SK-N-SH treated with all-trans-retinoic acid at 6 μM for 48 hours (cell line): ENCODE measurements around the gene EGFL8.
A peak's percentile ranks its signal among the peaks of the same experiment; 100 is the strongest.

Experiments
- ATAC-seq: fragments of 200-7000 bp; cut with Tn5 transposase; 3 replicates; pipeline ENCODE4 v1.9.1; 2020; ENCODE audit warnings: mild to moderate bottlenecking, moderate library complexity
- ARNTL ChIP-seq: fragments of 450-650 bp; formaldehyde crosslinking; IDR thresholded peaks from 2 replicates; pipeline ENCODE4 v1.5.0; 2020; ENCODE audit warnings: low read depth, mild to moderate bottlenecking, moderate library complexity, borderline replicate concordance
- BACH2 ChIP-seq: fragments of 250-450 bp; sonication (Bioruptor Pico); IDR thresholded peaks from 2 replicates; pipeline ENCODE4 v1.9.0; 2021; ENCODE audit warnings: mild to moderate bottlenecking, borderline replicate concordance
- CSDC2 ChIP-seq: fragments of 250-450 bp; sonication (Bioruptor Pico); IDR thresholded peaks from 2 replicates; pipeline ENCODE4 v1.5.0; 2020; ENCODE audit warnings: mild to moderate bottlenecking, moderate library complexity
- CSRNP3 ChIP-seq: fragments of 250-450 bp; sonication (Bioruptor Pico); IDR thresholded peaks from 2 replicates; pipeline ENCODE4 v1.5.1; 2021; ENCODE audit warnings: mild to moderate bottlenecking, moderate library complexity
- ISL1 ChIP-seq: fragments of 250-450 bp; sonication (Bioruptor Pico); IDR thresholded peaks from 2 replicates; pipeline ENCODE4 v2.1.2; 2022; ENCODE audit warnings: mild to moderate bottlenecking, moderate library complexity
- OSR1 ChIP-seq: fragments of 250-450 bp; sonication (Bioruptor Pico); IDR thresholded peaks from 2 replicates; pipeline ENCODE4 v1.8.0; 2022; ENCODE audit warnings: moderate library complexity, mild to moderate bottlenecking, inconsistent platforms
- PATZ1 ChIP-seq: fragments of 250-450 bp; sonication (Bioruptor Pico); IDR thresholded peaks from 2 replicates; pipeline ENCODE4 v1.8.0; 2020; ENCODE audit warnings: mild to moderate bottlenecking, moderate library complexity, borderline replicate concordance
- PPARA ChIP-seq: fragments of 250-450 bp; sonication (Bioruptor Pico); IDR thresholded peaks from 2 replicates; pipeline ENCODE4 v1.5.0; 2020; ENCODE audit warnings: mild to moderate bottlenecking, borderline replicate concordance
- TOX ChIP-seq: fragments of 250-450 bp; sonication (Bioruptor Pico); IDR thresholded peaks from 2 replicates; pipeline ENCODE4 v1.8.0; 2021; ENCODE audit warnings: mild to moderate bottlenecking, moderate library complexity, borderline replicate concordance
- ZFP3 ChIP-seq: fragments of 250-450 bp; sonication (Bioruptor Pico); IDR thresholded peaks from 2 replicates; pipeline ENCODE4 v1.5.0; 2020; ENCODE audit warnings: mild to moderate bottlenecking, moderate library complexity
- ZFP30 ChIP-seq: fragments of 450-650 bp; formaldehyde crosslinking; IDR thresholded peaks from 2 replicates; pipeline ENCODE4 v1.5.0; 2022; ENCODE audit warnings: mild to moderate bottlenecking, moderate library complexity
- ZNF565 ChIP-seq: fragments of 450-650 bp; formaldehyde crosslinking; conservative IDR thresholded peaks from 2 replicates; pipeline ENCODE4 v1.5.0; 2020; ENCODE audit warnings: low read depth, mild to moderate bottlenecking, moderate library complexity
- ZNF70 ChIP-seq: fragments of 450-650 bp; formaldehyde crosslinking; IDR thresholded peaks from 2 replicates; pipeline ENCODE4 v1.5.0; 2020; ENCODE audit warnings: mild to moderate bottlenecking, moderate library complexity
- ZNF8 ChIP-seq: fragments of 450-650 bp; formaldehyde crosslinking; IDR thresholded peaks from 2 replicates; pipeline ENCODE4 v1.5.0; 2020; ENCODE audit warnings: mild to moderate bottlenecking, moderate library complexity
- TF ChIP-seq, protein P1 (sequence below): fragments of 250-450 bp; sonication (Bioruptor Pico); IDR thresholded peaks from 2 replicates; pipeline ENCODE4 v1.8.0; 2021; ENCODE audit warnings: low read depth, mild to moderate bottlenecking, moderate library complexity, borderline replicate concordance

The EGFL8 gene

GRCh38 chr6:32189742-32190053, 25.3 kb downstream of the EGFL8 start:
- ATAC-seq: no peak

GRCh38 chr6:32190054-32190851, 25.9 kb downstream of the EGFL8 start, which contains the start of gene PBX2:
TSS of gene PBX2 (minus strand) at chr6:32190202. CDS start at chr6:32189915, 287 bp downstream.
- ATAC-seq: peak; percentile 61
- TF ChIP-seq BACH2 (CRISPR knock-in tag) (no peak), CSDC2 (CRISPR knock-in tag) (no peak), ISL1 (CRISPR knock-in tag) (no peak), CSRNP3 (CRISPR knock-in tag) (no peak), ZNF8 (CRISPR knock-in tag) (no peak), TOX (no peak), PPARA (no peak), OSR1 (CRISPR knock-in tag) (no peak), ZNF70 (no peak), ZFP3 (CRISPR knock-in tag) (no peak), ZNF565 (CRISPR knock-in tag) (no peak)
- TF ChIP-seq, protein P1, sequence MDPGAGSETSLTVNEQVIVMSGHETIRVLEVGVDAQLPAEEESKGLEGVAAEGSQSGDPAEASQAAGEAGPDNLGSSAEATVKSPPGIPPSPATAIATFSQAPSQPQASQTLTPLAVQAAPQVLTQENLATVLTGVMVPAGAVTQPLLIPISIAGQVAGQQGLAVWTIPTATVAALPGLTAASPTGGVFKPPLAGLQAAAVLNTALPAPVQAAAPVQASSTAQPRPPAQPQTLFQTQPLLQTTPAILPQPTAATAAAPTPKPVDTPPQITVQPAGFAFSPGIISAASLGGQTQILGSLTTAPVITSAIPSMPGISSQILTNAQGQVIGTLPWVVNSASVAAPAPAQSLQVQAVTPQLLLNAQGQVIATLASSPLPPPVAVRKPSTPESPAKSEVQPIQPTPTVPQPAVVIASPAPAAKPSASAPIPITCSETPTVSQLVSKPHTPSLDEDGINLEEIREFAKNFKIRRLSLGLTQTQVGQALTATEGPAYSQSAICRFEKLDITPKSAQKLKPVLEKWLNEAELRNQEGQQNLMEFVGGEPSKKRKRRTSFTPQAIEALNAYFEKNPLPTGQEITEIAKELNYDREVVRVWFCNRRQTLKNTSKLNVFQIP (CRISPR knock-in tag): no peak

More at GRCh38 chr6:32189742-32190053, 25.3 kb downstream of the EGFL8 start:
- TF ChIP-seq ARNTL (CRISPR knock-in tag): no peak
- TF ChIP-seq ZNF565 (CRISPR knock-in tag): no peak
- TF ChIP-seq PATZ1 (CRISPR knock-in tag): 0 out of 2 replicates have a peak, but pooled peaks have one; percentile 64
- no peak for TF ChIP-seq ZFP30 (CRISPR knock-in tag)

DNA sequence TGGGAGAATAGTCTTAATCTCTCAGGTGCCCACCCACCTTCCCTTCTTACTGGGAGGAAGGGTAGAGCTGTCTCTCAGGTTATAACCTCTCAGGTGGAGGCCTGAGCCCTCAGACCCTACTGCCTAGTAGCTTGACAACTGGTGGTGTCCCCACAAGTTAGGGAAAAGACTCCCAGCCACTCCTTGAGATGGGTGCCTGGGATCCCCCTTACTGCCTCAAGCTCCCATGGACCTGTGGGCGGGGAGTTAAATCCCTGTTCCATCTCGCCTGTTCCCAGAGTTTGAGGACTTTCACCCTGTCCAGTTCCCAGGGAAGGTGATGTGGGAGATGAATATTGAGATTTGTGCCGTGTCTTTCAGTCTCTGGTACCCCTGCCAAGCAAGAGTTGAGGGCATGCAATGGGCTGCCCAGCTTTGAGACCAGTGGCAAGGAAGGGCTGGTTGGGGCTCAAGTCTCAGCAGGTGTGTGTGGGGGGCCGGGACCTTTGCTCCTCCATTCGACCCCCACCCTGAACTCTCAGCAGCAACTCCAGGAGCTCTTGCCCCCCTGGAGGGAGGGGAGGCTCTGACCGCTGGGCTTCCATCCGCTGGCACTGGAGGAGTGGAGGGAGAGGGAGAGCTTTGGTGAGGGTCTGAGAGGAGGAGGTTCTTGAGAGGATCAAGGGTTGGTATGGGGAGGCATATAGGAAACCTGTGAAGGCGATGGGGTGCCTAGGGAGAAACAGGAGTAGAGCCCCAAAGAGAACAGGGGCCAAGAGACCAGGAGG, 26.7 kb downstream of the EGFL8 start:
- TF ChIP-seq CSRNP3 (CRISPR knock-in tag): no peak
- ATAC-seq: no peak

GRCh38 chr6:32191696-32192607, 27.6 kb downstream of the EGFL8 start:
- no peak for TF ChIP-seq PATZ1 (CRISPR knock-in tag)
- TF ChIP-seq ZNF70: no peak
- TF ChIP-seq TOX: no peak
- TF ChIP-seq ARNTL (CRISPR knock-in tag): no peak
- no peak for TF ChIP-seq OSR1 (CRISPR knock-in tag)
- ATAC-seq: no peak
